ENCODE data around the gene MFRP.
"Not testable (repeated sequence)": the region's sequence is repeated elsewhere in the genome, so short reads cannot be mapped to it uniquely, and the experiment has no call there.

The MFRP gene

GRCh38 chr11:119384332-119384731 is 37.8 kb upstream of the MFRP start:
- TF ChIP-seq CTCF (conservative IDR thresholded peaks at IDR 0.05; ENCODE audit: low read depth, low read length): no peak
- H3K4me1 ChIP-seq (ENCODE audit: low read depth, poor library complexity, severe bottlenecking): peaks cover 3% of the 10 kb centered on the region
- no peak overlapping the region for H3K4me3 ChIP-seq (IDR thresholded peaks at IDR 0.05; ENCODE audit: insufficient read depth, low read depth, low read length)

DNA sequence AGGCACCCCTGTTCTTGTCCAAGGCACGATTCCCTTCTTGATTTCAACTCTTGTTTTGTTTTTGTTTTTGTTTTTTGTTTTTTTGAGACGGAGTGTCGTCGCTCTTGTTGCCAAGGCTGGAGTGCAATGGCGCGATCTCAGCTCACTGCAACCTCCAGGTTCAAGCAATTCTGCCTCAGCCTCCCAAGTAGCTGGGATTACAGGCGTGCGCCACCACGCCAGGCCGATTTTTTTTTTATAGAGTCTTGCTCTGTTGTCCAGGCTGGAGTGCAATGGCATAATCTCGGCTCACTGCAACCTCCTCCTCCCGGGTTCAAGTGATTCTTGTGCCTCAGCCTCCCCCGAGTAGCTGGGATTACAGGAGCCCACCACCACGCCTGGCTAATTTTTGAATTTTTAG is 36.0 kb upstream of the MFRP start:
- not testable (repeated sequence) for H3K4me3 ChIP-seq (IDR thresholded peaks at IDR 0.05; ENCODE audit: insufficient read depth, low read depth, low read length); H3K4me1 ChIP-seq (ENCODE audit: low read depth, poor library complexity, severe bottlenecking); H3K36me3 ChIP-seq (ENCODE audit: insufficient read depth); H3K79me2 ChIP-seq (ENCODE audit: insufficient read depth, low read depth); H4K20me1 ChIP-seq (ENCODE audit: insufficient read depth); H3K27ac ChIP-seq; H2AFZ ChIP-seq (ENCODE audit: low read depth); H3K27me3 ChIP-seq (ENCODE audit: insufficient read depth, low read depth)
- H3K9ac ChIP-seq: peak overlapping the region; percentile 89; the same call in 1 of the 2 replicates
- peak overlapping the region; percentile 69 for H3K4me2 ChIP-seq

More at GRCh38 chr11:119384332-119384731, 37.8 kb upstream of the MFRP start:
- Histone ChIP-seq H3K79me2 (ENCODE audit: insufficient read depth, low read depth) (no peaks in the 10 kb centered on the region), H3K9ac (no peak overlapping the region), H4K20me1 (ENCODE audit: insufficient read depth) (no peaks in the 10 kb centered on the region), H3K36me3 (ENCODE audit: insufficient read depth) (no peaks in the 10 kb centered on the region), H3K4me2 (no peak overlapping the region), H2AFZ (ENCODE audit: low read depth) (no peak overlapping the region), H3K27me3 (ENCODE audit: insufficient read depth, low read depth) (no peaks in the 10 kb centered on the region), H3K27ac (no peak overlapping the region)

- H2AFZ ChIP-seq (ENCODE audit: low read depth): peak overlapping the region; percentile 81
- no peak overlapping the region for H3K4me3 ChIP-seq (IDR thresholded peaks at IDR 0.05; ENCODE audit: insufficient read depth, low read depth, low read length)
- H3K4me2 ChIP-seq: peak overlapping the region; percentile 69
- H4K20me1 ChIP-seq (ENCODE audit: insufficient read depth): no peaks in the 10 kb centered on the region
- H3K79me2 ChIP-seq (ENCODE audit: insufficient read depth, low read depth): no peaks in the 10 kb centered on the region
- H3K9ac ChIP-seq: peak overlapping the region; percentile 89
- no peaks in the 10 kb centered on the region for H3K27me3 ChIP-seq (ENCODE audit: insufficient read depth, low read depth)
- peak overlapping the region; percentile 63 for H3K27ac ChIP-seq
- H3K36me3 ChIP-seq (ENCODE audit: insufficient read depth): no peaks in the 10 kb centered on the region
- no peak for TF ChIP-seq CTCF (conservative IDR thresholded peaks at IDR 0.05; ENCODE audit: low read depth, low read length)
- H3K4me1 ChIP-seq (ENCODE audit: low read depth, poor library complexity, severe bottlenecking): peaks cover 3% of the 10 kb centered on the region
These were observed 35.6 kb upstream of the MFRP start for GRCh38 chr11:119382101-119382500.

DNA sequence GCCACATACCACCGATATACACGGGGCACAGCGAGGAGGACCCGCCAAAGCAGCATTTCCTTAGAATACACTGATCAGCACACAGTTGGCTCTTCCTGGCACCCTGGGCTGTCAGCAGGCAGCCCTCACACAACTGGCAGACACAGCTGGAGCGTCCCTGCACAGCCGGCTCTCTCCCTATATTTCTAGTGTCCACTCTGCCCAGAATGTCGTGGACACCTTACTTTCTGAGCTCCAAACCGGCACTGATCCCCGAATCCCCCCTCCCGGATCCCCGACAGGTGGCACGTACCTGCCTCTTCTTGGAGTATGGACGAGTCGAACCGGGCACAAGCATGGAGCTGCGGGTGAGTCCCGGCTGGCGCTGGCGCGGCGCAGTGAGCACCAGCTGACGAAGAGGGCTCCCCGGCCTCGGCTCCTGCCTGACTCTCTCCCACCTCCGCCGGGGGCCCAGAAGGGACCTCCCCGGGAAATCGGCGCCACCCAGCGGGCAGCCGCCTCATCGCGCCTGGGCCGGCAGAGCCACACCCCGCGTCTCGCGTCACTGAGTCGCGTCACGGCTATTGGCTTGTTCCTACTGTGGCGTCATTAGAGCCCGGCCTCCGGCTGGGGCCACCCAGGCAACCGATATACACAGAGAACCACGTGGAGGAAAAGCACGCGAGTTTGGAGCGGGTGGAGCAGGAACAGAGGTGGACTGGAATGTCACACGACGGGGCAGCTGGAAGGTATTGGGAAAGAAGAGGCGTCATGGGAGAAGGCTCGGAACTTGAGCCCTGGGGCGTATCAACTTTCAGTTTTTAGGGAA is 34.9 kb upstream of the MFRP start, which contains the start of gene USP2:
USP2 (minus strand) TSS at position 510 of the 808 bp plus-strand sequence. CDS start 8,210 bp downstream, outside the sequence.
- H4K20me1 ChIP-seq (ENCODE audit: insufficient read depth): no peaks in the 10 kb centered on the region
- H3K36me3 ChIP-seq (ENCODE audit: insufficient read depth): no peaks in the 10 kb centered on the region
- no peaks in the 10 kb centered on the region for H3K27me3 ChIP-seq (ENCODE audit: insufficient read depth, low read depth)
- peak within 1 kb of the TSS; percentile 69 for H3K4me2 ChIP-seq
- peak within 1 kb of the TSS; percentile 81 for H2AFZ ChIP-seq (ENCODE audit: low read depth)
- peak; percentile 64 for TF ChIP-seq CTCF (conservative IDR thresholded peaks at IDR 0.05; ENCODE audit: low read depth, low read length)
- peaks cover 3% of the 10 kb centered on the region for H3K4me1 ChIP-seq (ENCODE audit: low read depth, poor library complexity, severe bottlenecking)
- H3K9ac ChIP-seq: peak within 1 kb of the TSS; percentile 89
- H3K27ac ChIP-seq: peak within 1 kb of the TSS; percentile 63
- H3K79me2 ChIP-seq (ENCODE audit: insufficient read depth, low read depth): no peaks in the 10 kb centered on the region
- H3K4me3 ChIP-seq (IDR thresholded peaks at IDR 0.05; ENCODE audit: insufficient read depth, low read depth, low read length): no peak within 1 kb of the TSS

DNA sequence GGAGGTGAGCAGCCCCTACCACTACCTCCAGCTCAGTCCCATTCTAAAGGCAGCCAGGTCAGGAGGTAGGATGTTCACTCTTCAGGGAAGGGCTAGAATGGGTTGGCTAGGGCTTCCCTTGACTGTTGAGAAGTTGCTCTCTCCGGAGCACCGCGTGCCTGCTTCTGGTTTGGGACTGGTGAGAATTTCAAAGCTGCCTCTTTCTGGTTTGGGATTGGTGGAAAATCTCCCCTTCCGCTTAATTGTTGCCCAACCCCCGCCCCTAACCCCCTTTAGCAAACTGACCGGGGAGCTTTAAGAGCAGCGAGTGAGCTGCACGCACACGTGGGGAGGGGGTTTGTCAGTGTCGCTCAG is 34.3 kb upstream of the MFRP start:
- H3K36me3 ChIP-seq (ENCODE audit: insufficient read depth): no peaks in the 10 kb centered on the region
- no peaks in the 10 kb centered on the region for H3K79me2 ChIP-seq (ENCODE audit: insufficient read depth, low read depth)
- no peaks in the 10 kb centered on the region for H3K27me3 ChIP-seq (ENCODE audit: insufficient read depth, low read depth)
- no peak overlapping the region for H3K9ac ChIP-seq
- H3K27ac ChIP-seq: no peak overlapping the region
- no peak overlapping the region for H3K4me3 ChIP-seq (IDR thresholded peaks at IDR 0.05; ENCODE audit: insufficient read depth, low read depth, low read length)
- H4K20me1 ChIP-seq (ENCODE audit: insufficient read depth): no peaks in the 10 kb centered on the region
- peaks cover 3% of the 10 kb centered on the region for H3K4me1 ChIP-seq (ENCODE audit: low read depth, poor library complexity, severe bottlenecking)
- peak overlapping the region; percentile 62; the same call in 1 of the 2 replicates for H3K4me2 ChIP-seq
- TF ChIP-seq CTCF (conservative IDR thresholded peaks at IDR 0.05; ENCODE audit: low read depth, low read length): no peak
- H2AFZ ChIP-seq (ENCODE audit: low read depth): peak overlapping the region; percentile 81
